ENCODE data around the gene DGKE. TPM values are rescaled to one million over a fixed set of nuclear protein-coding genes. Genes with fewer than 3 reads are reported as not detected.

DGKE gene
- total and polyA plus RNA-seq, 2 of the 8 experiments (the other 6 are each of a cell fraction or from before 2014, with no cell fraction given), result 1.7 to 7.4 TPM

- peaks cover 6% of the 10 kb centered on the region for H3K79me1 ChIP-seq (ENCODE audit: low read depth, low read length)
- no peak overlapping the region for H2AFZ ChIP-seq (ENCODE audit: low read length)
- H2AK5ac ChIP-seq (ENCODE audit: low read depth, low read length), result no peak overlapping the region
- FAIRE-seq (no peak), DNase-seq (ENCODE audit: low read depth in 1 of 2, low spot score in 2 of 2) (no peak)
- ChIA-PET POLR2A (ENCODE audit: partially characterized antibody) (interaction anchor here (1.4 to 2.3 kb wide), 3 partner anchors 12 to 97 kb away, joined by 4 to 11 read pairs (median 8); no protein-coding TSS in a partner anchor), CTCF (ENCODE audit: partially characterized antibody) (interaction anchor here (0.9 to 3.1 kb wide), 4 partner anchors 13 to 26 kb away, joined by 3 to 11 read pairs (median 4); no protein-coding TSS in a partner anchor)
- H3K79me2 ChIP-seq (ENCODE audit: control insufficient read depth in 1 of 2, insufficient read depth in 2 of 2, low read length in 2 of 2), result peaks cover 0 to 9% of the 10 kb centered on the region in 2 experiments; a peak in 1 of 4 replicates
- peaks cover 0 to 5% of the 10 kb centered on the region in 2 experiments for H4K20me1 ChIP-seq (replicated peaks in 1 of 2; ENCODE audit: control insufficient read depth in 1 of 2, insufficient read depth in 2 of 2, low read length in 2 of 2)
- no peak overlapping the region for H3K14ac ChIP-seq (ENCODE audit: insufficient read length)
- TF ChIP-seq YY1 (IDR thresholded peaks at IDR 0.05; ENCODE audit: low read depth, low read length), result no peak
- TF ChIP-seq ATF3 (IDR thresholded peaks at IDR 0.05; ENCODE audit: insufficient read depth, low read depth, low read length), result no peak
- H3K36me3 ChIP-seq (ENCODE audit: control insufficient read depth in 2 of 4, insufficient read depth in 4 of 4, low read length in 3 of 4), result peaks cover 0 to 11% (median under 1%) of the 10 kb centered on the region in 4 experiments; a peak in 5 of 8 replicates
- no peak overlapping the region for H2BK5ac ChIP-seq (ENCODE audit: low read depth, low read length)
- H4K91ac ChIP-seq (replicated peaks; ENCODE audit: insufficient read length, low read length), result no peak overlapping the region
- no peak overlapping the region for H4K5ac ChIP-seq (ENCODE audit: insufficient read length, low read depth, low read length)
- H3K23me2 ChIP-seq (ENCODE audit: low read depth, low read length), result peaks cover 13% of the 10 kb centered on the region; the same call in 1 of the 2 replicates
- H3K18ac ChIP-seq (ENCODE audit: extremely low read depth, low read length), result peak overlapping the region; percentile 75; the same call in 1 of the 2 replicates
- H2BK12ac ChIP-seq (ENCODE audit: low read depth, low read length), result no peak overlapping the region
- peak overlapping the region in 2 of 4 experiments; percentile 34 to 36; a peak in 2 of 7 replicates for H3K9ac ChIP-seq (replicated peaks in 1 of 4; ENCODE audit: extremely low read depth in 1 of 4, low read depth in 3 of 4, low read length in 3 of 4)
- H3K27me3 ChIP-seq (replicated peaks in 1 of 4; ENCODE audit: control insufficient read depth in 3 of 4, extremely low read depth in 1 of 4, insufficient read depth in 3 of 4, low read length in 3 of 4), result peaks cover 0 to 21% (median 17%) of the 10 kb centered on the region in 4 experiments; a peak in 6 of 7 replicates
- no peak overlapping the region for H3K4ac ChIP-seq (replicated peaks; ENCODE audit: insufficient read length, low read depth, low read length)
- 73% methylated on average over 7 of the region's 7 CpGs; no CpG with 5 or more reads in 1 of the 2 experiments for WGBS, 2 experiments (ENCODE audit: extremely low coverage in 1 of 2, insufficient coverage in 1 of 2, insufficient read length in 1 of 2, insufficient replicate concordance in 2 of 2, low coverage in 1 of 2, low lambda C conversion rate in 2 of 2, missing lambda C conversion rate in 1 of 2)
- H3K4me2 ChIP-seq (ENCODE audit: insufficient read depth in 1 of 2, low read depth in 2 of 2, low read length in 2 of 2), result peak overlapping the region; percentile 80 to 97
- no peak overlapping the region for H2BK120ac ChIP-seq (replicated peaks; ENCODE audit: low read depth, low read length)
- no peak overlapping the region for H4K8ac ChIP-seq (ENCODE audit: extremely low read depth, insufficient read depth, low read length)
- no peak overlapping the region for H2BK15ac ChIP-seq (ENCODE audit: low read length)
- no peak overlapping the region for H3K27ac ChIP-seq (ENCODE audit: low read depth, low read length)
- H3K9me3 ChIP-seq (ENCODE audit: insufficient read depth in 2 of 2, low read depth in 1 of 2, low read length in 1 of 2), result no peaks in the 10 kb centered on the region
- H3K4me1 ChIP-seq (replicated peaks in 1 of 4; ENCODE audit: control insufficient read depth in 3 of 4, insufficient read depth in 4 of 4, low read length in 3 of 4), result peaks cover 3 to 9% (median 6%) of the 10 kb centered on the region in 4 experiments; a peak in 6 of 7 replicates
- no peak overlapping the region for H2BK20ac ChIP-seq (ENCODE audit: low read length)
- peak overlapping the region; percentile 49 to 79 (median 72) for H3K4me3 ChIP-seq (ENCODE audit: extremely low read depth in 1 of 4, insufficient read depth in 2 of 4, low read depth in 3 of 4, low read length in 4 of 4)
- H3K56ac ChIP-seq (replicated peaks; ENCODE audit: insufficient read length, low read depth, low read length), result no peak overlapping the region
- no peak overlapping the region for H3K23ac ChIP-seq (ENCODE audit: insufficient read length)
Observed at GRCh38 chr17:56913000-56913311, 79.0 kb downstream of the DGKE start.
